22Rv1 (cell line): ENCODE results near the gene WIPF3.
A peak's percentile ranks its signal among the peaks of the same experiment; 100 is the strongest.

Experiments
- CTCF ChIP-seq: fragments of 450-650 bp; IDR thresholded peaks from 2 replicates; pipeline ENCODE4 v1.5.1; 2017; ENCODE audit warnings: mild to moderate bottlenecking
- ZFX ChIP-seq: fragments of 450-650 bp; IDR thresholded peaks from 2 replicates; pipeline ENCODE4 v1.6.1; 2017; ENCODE audit warnings: antibody characterized with exemption, borderline replicate concordance

DNA sequence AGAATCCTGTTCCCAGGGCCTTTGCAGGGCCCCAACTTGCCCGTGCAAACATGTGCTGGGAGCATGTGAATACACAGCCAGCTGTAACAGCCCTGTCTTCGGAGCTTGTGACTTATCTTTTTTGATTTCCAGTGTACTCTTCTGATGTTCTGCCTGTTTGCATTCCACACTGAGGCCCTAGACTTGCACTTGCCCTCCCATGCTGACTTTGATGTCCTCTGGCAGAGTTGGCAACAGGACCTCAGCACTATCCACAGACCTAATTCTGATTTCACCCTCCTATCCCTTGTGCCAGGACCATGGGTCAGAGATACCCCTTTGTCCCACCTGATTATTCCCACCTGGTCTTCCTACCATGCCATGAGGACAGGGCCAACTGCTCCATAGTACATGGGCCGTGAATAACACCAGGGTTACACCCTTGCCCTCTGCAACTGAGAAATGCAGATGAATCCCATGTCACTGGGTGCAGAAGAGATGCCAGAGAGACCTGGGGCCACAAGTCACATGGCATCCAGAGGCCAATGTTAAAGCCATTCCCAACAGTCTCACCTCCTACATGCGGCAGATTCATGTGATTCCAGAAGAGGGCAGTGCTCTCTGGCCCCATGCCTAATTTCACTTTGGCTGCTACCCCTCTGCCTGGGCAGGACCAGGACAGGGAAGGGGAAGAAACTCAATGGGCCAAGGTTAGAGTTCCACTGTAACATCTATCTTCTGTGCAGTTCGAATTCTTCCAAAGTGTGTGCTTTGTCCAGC, 140.3 kb downstream of the WIPF3 start:
- no peak for TF ChIP-seq ZFX
- peak; percentile 63 for TF ChIP-seq CTCF
